ENCODE measurements around the gene SCGN. TPM values are rescaled to one million over a fixed set of nuclear protein-coding genes. Genes with fewer than 3 reads are reported as not detected.

The SCGN gene
- total RNA-seq, 1 experiment from 2014 or later: not detected

- DNase-seq (ENCODE audit: low read depth, low spot score) (no peak), ATAC-seq (no peak)
- POLR2A ChIA-PET: no interaction called here
- CTCF ChIA-PET: no interaction called here
- TF ChIP-seq SIN3A (IDR thresholded peaks at IDR 0.05; ENCODE audit: borderline replicate concordance, insufficient read depth, low read depth, low read length) (no peak), REST (IDR thresholded peaks at IDR 0.05; ENCODE audit: insufficient read depth in 1 of 2, low read depth in 2 of 2, low read length in 1 of 2) (no peak), POLR2AphosphoS5 (IDR thresholded peaks at IDR 0.05; ENCODE audit: low read depth, low read length) (no peak)
- Histone ChIP-seq H3K9me3 (ENCODE audit: control insufficient read depth, insufficient read depth, low read depth, low read length) (no peaks in the 10 kb centered on the region), H3K4me1 (ENCODE audit: control insufficient read depth, insufficient read depth, low read length) (no peaks in the 10 kb centered on the region), H3K27ac (ENCODE audit: low read length) (no peak overlapping the region), H3K27me3 (ENCODE audit: control insufficient read depth, insufficient read depth, low read length) (no peaks in the 10 kb centered on the region), H3K4me3 (ENCODE audit: low read depth in 2 of 2, low read length in 2 of 2) (no peak overlapping the region), H3K36me3 (ENCODE audit: control insufficient read depth, insufficient read depth, low read length) (no peaks in the 10 kb centered on the region)
- intact Hi-C loops (cut with micrococcal nuclease; ENCODE audit: unreplicated experiment): no loop called here
- in situ Hi-C loops (cut with HindIII; ENCODE audit: low pct_unique_long_range_greater_than_20kb, low sequenced_read_pairs): loop anchor here (10.0 kb wide), 1 partner anchor 83 kb away; no protein-coding TSS in a partner anchor
- BruUV-seq (replicated peaks): no TSS peak
These were observed 49.8 kb downstream of the SCGN start for GRCh38 chr6:25701807-25702206.

- no peaks in the 10 kb centered on the region for H3K27me3 ChIP-seq (ENCODE audit: control insufficient read depth, insufficient read depth, low read length)
- H3K9me3 ChIP-seq (ENCODE audit: control insufficient read depth, insufficient read depth, low read depth, low read length): no peaks in the 10 kb centered on the region
- no peak for DNase-seq (ENCODE audit: low read depth, low spot score)
- ChIA-PET CTCF (no interaction called here), POLR2A (no interaction called here)
- BruUV-seq (replicated peaks): no TSS peak
- H3K4me3 ChIP-seq (ENCODE audit: low read depth in 2 of 2, low read length in 2 of 2): no peak overlapping the region
- intact Hi-C loops (cut with micrococcal nuclease; ENCODE audit: unreplicated experiment) (no loop called here), in situ Hi-C loops (cut with HindIII; ENCODE audit: low pct_unique_long_range_greater_than_20kb, low sequenced_read_pairs) (loop anchor here (10.0 kb wide), 1 partner anchor 82 kb away; no protein-coding TSS in a partner anchor)
- H3K4me1 ChIP-seq (ENCODE audit: control insufficient read depth, insufficient read depth, low read length): no peaks in the 10 kb centered on the region
- no peaks in the 10 kb centered on the region for H3K36me3 ChIP-seq (ENCODE audit: control insufficient read depth, insufficient read depth, low read length)
- H3K27ac ChIP-seq (ENCODE audit: low read length): no peak overlapping the region
- no peak for ATAC-seq
- no peak for TF ChIP-seq POLR2AphosphoS5 (IDR thresholded peaks at IDR 0.05; ENCODE audit: low read depth, low read length)
- no peak for TF ChIP-seq CTCF (IDR thresholded peaks at IDR 0.05)
- TF ChIP-seq SIN3A (IDR thresholded peaks at IDR 0.05; ENCODE audit: borderline replicate concordance, insufficient read depth, low read depth, low read length): no peak
- TF ChIP-seq TCF7L2 (IDR thresholded peaks at IDR 0.05; ENCODE audit: low read depth, low read length): no peak
- TF ChIP-seq REST (IDR thresholded peaks at IDR 0.05; ENCODE audit: insufficient read depth in 1 of 2, low read depth in 2 of 2, low read length in 1 of 2): no peak
These were observed 51.0 kb downstream of the SCGN start for GRCh38 chr6:25703005-25703404.
